Suprapubic skin (tissue), 4 donors: ENCODE measurements around the gene DNAI1. TPM values are rescaled to one million over a fixed set of nuclear protein-coding genes. Genes with fewer than 3 reads are reported as not detected.
A peak's percentile ranks its signal among the peaks of the same experiment; 100 is the strongest.

Experiments
- DNase-seq, 2 donors: peaks; one replicate each; pipeline ENCODE4 v3.0.0-alpha.2; 2019; ENCODE audit warnings: low spot score in 2 of 2
- H3K27ac ChIP-seq: fragments of 200-600 bp; sonication (generic); one replicate; pipeline ENCODE4 v1.5.1; 2019
- H3K27me3 ChIP-seq: fragments of 200-600 bp; sonication (generic); one replicate; pipeline ENCODE4 v1.5.1; 2019
- H3K36me3 ChIP-seq: fragments of 200-600 bp; sonication (generic); one replicate; pipeline ENCODE4 v1.5.1; 2019
- H3K4me1 ChIP-seq: fragments of 200-600 bp; sonication (generic); one replicate; pipeline ENCODE4 v1.5.1; 2019
- H3K4me3 ChIP-seq: fragments of 200-600 bp; sonication (generic); one replicate; pipeline ENCODE4 v1.5.1; 2019; ENCODE audit warnings: mild to moderate bottlenecking
- H3K9me3 ChIP-seq: fragments of 200-600 bp; sonication (generic); one replicate; pipeline ENCODE4 v1.5.1; 2019
- CTCF ChIP-seq, 2 donors: fragments of 200-600 bp in 1 of 2; fragments of 450-650 bp in 1 of 2; sonication (generic) in 1 of 2; IDR thresholded peaks; one replicate each; pipeline ENCODE4 v1.5.1; 2016 to 2019; ENCODE audit warnings: antibody characterized with exemption in 2 of 2, mild to moderate bottlenecking in 1 of 2, moderate library complexity in 1 of 2
- EP300 ChIP-seq: sonication (generic); formaldehyde crosslinking; IDR thresholded peaks from one replicate; pipeline ENCODE4 v1.6.1; 2017; ENCODE audit warnings: antibody characterized with exemption
- POLR2A ChIP-seq, 2 donors: fragments of 450-650 bp; IDR thresholded peaks; one replicate each; pipeline ENCODE4 v1.6.1; 2017; ENCODE audit warnings: antibody characterized with exemption in 2 of 2, mild to moderate bottlenecking in 2 of 2, moderate library complexity in 2 of 2
- POLR2AphosphoS5 ChIP-seq, 3 donors: sonication (generic); formaldehyde crosslinking; IDR thresholded peaks; one replicate each; pipeline ENCODE4 v1.6.1; 2017; ENCODE audit warnings: antibody characterized with exemption in 3 of 3
- WGBS: methylation state at CpG from one replicate; pipeline ENCODE4 v1.1.5; 2018; 5-methylcytosine and 5-hydroxymethylcytosine counted together
- total RNA-seq, 4 donors: library from RNA; depleted of rRNA; stranded (reverse); fragments of >200 nt; gene quantifications; one replicate each; pipeline ENCODE4 v1.1.0, GENCODE V29; 2016

The DNAI1 gene
- total RNA-seq, 4 donors from 2014 or later, result not detected

GRCh38 chr9:34505370-34506120, 46.9 kb downstream of the DNAI1 start:
- Histone ChIP-seq H3K9me3 (no peaks in the 10 kb centered on the region), H3K4me3 (no peak overlapping the region), H3K27me3 (no peaks in the 10 kb centered on the region), H3K36me3 (no peaks in the 10 kb centered on the region), H3K27ac (no peak overlapping the region), H3K4me1 (peaks cover 20% of the 10 kb centered on the region)
- DNase-seq, result peak in 1 of 2 donors; percentile 56
- 86% methylated on average over 5 of the region's 5 CpGs for WGBS
- TF ChIP-seq CTCF (IDR thresholded peaks at IDR 0.05) (no peak), POLR2AphosphoS5 (IDR thresholded peaks at IDR 0.05) (no peak), EP300 (no peak), POLR2A (IDR thresholded peaks at IDR 0.05) (no peak)

DNA sequence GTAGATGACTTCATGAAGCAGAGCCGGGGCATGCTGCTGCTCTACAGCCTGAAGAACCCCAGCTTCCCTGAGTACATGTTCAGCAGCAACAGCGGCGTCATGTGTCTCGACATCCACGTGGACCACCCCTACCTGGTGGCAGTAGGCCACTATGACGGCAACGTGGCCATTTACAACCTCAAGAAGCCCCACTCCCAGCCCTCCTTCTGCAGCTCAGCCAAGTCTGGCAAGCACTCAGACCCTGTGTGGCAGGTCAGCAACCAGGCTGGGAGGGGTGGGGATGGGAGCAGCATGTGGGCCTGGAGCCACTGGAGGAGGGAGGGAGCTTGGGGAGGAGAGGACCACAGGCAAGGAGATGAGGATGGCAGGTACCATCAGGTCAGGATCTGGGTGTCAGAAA, 48.0 kb downstream of the DNAI1 start:
- WGBS, result 90% methylated on average over 7 of the region's 7 CpGs
- Histone ChIP-seq H3K9me3 (no peaks in the 10 kb centered on the region), H3K36me3 (no peaks in the 10 kb centered on the region), H3K4me3 (no peak overlapping the region), H3K27ac (no peak overlapping the region), H3K27me3 (no peaks in the 10 kb centered on the region), H3K4me1 (peaks cover 25% of the 10 kb centered on the region)
- TF ChIP-seq POLR2AphosphoS5 (IDR thresholded peaks at IDR 0.05), result no peak
- no peak for TF ChIP-seq POLR2A (IDR thresholded peaks at IDR 0.05)
- TF ChIP-seq EP300, result no peak
- TF ChIP-seq CTCF (IDR thresholded peaks at IDR 0.05), result no peak
- DNase-seq, result peak in 1 of 2 donors; percentile 74

DNA sequence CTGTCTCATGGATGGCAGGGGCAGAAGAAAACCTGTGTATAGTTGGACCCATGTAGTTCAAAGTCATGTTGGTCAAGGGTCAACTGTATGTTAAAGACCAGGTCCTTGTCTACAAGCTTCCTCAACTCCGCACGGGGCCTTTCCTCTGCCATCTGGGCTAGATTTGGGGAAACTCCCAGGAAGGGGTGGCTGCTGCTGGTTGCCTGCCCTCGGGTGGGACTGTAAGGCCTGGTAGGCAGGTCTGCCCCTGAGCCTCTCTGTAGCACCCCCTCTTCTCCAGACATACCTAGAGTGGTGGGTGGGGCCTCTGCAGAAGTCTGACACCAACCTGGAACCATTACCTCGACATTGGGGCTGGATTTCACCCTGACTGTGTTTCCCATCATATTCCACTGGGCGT, 49.0 kb downstream of the DNAI1 start:
- DNase-seq, result peak in 1 of 2 donors; percentile 52
- TF ChIP-seq EP300, result no peak
- Histone ChIP-seq H3K27ac (no peak overlapping the region), H3K36me3 (no peaks in the 10 kb centered on the region), H3K27me3 (no peaks in the 10 kb centered on the region), H3K4me1 (peaks cover 25% of the 10 kb centered on the region), H3K4me3 (no peak overlapping the region), H3K9me3 (no peaks in the 10 kb centered on the region)
- 95% methylated on average over 5 of the region's 5 CpGs for WGBS

DNA sequence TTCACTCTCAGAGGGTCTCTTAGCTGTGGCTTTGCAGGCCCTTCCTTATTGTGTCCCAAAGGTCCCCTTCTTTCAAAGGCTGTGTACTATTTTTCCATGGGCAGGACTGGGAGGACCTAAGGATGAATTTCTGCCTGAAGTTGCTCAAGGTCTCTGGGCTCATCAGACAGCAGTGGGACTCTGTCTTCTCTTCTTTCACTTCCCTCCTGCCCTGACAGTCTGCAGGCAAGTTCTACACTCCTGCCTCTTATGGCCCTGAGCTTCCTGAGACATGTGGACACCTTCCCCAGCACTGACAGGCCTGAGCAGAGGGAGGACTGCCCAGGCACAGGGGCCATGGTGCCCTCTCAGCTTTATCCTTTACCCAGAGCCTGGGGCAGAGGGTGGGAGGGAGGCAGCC, 49.4 kb downstream of the DNAI1 start:
- H3K4me3 ChIP-seq, result no peak overlapping the region
- no peaks in the 10 kb centered on the region for H3K27me3 ChIP-seq
- TF ChIP-seq POLR2A (IDR thresholded peaks at IDR 0.05) (no peak), CTCF (IDR thresholded peaks at IDR 0.05) (no peak), POLR2AphosphoS5 (IDR thresholded peaks at IDR 0.05) (no peak), EP300 (no peak)
- no peaks in the 10 kb centered on the region for H3K9me3 ChIP-seq
- H3K4me1 ChIP-seq, result peaks cover 26% of the 10 kb centered on the region
- no peaks in the 10 kb centered on the region for H3K36me3 ChIP-seq
- H3K27ac ChIP-seq, result no peak overlapping the region
- DNase-seq, result no peak

- peaks cover 31% of the 10 kb centered on the region for H3K4me1 ChIP-seq
- no peak overlapping the region for H3K4me3 ChIP-seq
- no peaks in the 10 kb centered on the region for H3K36me3 ChIP-seq
- TF ChIP-seq POLR2A (IDR thresholded peaks at IDR 0.05), result no peak
- no peak for TF ChIP-seq EP300
- TF ChIP-seq CTCF (IDR thresholded peaks at IDR 0.05), result no peak
- no peak for TF ChIP-seq POLR2AphosphoS5 (IDR thresholded peaks at IDR 0.05)
- peak in 1 of 2 donors; percentile 11 for DNase-seq
- no peaks in the 10 kb centered on the region for H3K27me3 ChIP-seq
- H3K9me3 ChIP-seq, result no peaks in the 10 kb centered on the region
- no peak overlapping the region for H3K27ac ChIP-seq
- 91% methylated on average over 3 of the region's 3 CpGs for WGBS
Observed at GRCh38 chr9:34508463-34508862, 49.9 kb downstream of the DNAI1 start.
